GM10248 (cell line): ENCODE data around the gene MAD1L1.

Experiments
- CTCF ChIA-PET: fragments of 300-600 bp; sonication (Branson Sonifier 250); formaldehyde crosslinking; extraction: SDS; loops from one replicate; lab custom pipeline; 2021; ENCODE audit warnings: antibody characterized with exemption; lab: Yijun Ruan, JAX
- POLR2A ChIA-PET: fragments of 350-650 bp; sonication (Branson Sonifier 250); formaldehyde crosslinking; extraction: SDS; loops from one replicate; lab custom pipeline; 2020; ENCODE audit warnings: antibody characterized with exemption; lab: Yijun Ruan, JAX
- DNase-seq: peaks from one replicate; pipeline ENCODE4 v3.0.0; 2012; ENCODE audit errors: extremely low spot score
- TF ChIP-seq, protein P1 (sequence below): IDR thresholded peaks from 2 replicates; pipeline ENCODE4 v1.5.1; 2012; ENCODE audit warnings: mild to moderate bottlenecking, low read depth; ENCODE audit errors: extremely low read depth, missing control alignments, control extremely low read depth

The MAD1L1 gene

DNA sequence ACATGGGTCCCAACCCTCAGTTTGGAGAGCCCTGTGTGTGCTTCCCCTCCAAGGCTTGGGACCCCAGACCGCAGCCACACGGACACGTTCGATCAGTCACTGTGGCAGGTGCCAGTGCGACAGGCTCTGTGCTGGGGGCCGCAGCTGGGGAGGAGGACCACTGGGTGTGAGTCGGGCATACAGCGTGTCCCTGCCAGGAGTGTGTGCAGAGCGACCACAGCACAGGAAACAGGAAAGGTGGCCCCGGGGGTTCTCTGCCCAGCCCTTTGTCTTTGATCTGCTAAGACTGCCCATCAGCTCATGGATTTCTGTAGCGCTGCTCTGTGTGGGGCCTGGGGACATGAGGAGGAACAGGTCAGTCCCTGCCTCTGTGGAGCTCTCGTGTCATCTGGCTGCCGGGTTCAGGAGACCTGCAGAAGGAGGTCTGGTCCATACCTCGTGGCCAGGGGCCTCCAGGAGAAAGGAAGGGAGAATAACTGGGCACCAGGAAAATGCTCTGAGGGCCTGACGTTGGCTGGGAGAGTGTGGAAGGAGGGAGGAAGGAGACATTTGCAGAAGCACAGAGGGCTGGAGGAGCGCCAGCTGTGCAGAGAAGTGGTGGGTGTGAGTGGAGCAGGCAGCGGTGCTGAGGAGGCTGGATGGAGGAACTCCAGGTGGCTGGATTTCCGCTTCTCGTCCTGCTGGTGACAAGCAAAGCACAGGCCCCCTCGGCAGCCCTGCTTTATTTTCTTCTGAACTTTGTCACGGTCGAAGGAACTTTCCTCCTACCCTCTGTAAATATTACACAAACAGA, 13.3 kb upstream of the MAD1L1 start:
- TF ChIP-seq, protein P1, sequence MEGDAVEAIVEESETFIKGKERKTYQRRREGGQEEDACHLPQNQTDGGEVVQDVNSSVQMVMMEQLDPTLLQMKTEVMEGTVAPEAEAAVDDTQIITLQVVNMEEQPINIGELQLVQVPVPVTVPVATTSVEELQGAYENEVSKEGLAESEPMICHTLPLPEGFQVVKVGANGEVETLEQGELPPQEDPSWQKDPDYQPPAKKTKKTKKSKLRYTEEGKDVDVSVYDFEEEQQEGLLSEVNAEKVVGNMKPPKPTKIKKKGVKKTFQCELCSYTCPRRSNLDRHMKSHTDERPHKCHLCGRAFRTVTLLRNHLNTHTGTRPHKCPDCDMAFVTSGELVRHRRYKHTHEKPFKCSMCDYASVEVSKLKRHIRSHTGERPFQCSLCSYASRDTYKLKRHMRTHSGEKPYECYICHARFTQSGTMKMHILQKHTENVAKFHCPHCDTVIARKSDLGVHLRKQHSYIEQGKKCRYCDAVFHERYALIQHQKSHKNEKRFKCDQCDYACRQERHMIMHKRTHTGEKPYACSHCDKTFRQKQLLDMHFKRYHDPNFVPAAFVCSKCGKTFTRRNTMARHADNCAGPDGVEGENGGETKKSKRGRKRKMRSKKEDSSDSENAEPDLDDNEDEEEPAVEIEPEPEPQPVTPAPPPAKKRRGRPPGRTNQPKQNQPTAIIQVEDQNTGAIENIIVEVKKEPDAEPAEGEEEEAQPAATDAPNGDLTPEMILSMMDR = no peak
- CTCF ChIA-PET = interaction anchor here (0.6 to 2.9 kb wide), 4 partner anchors 9 to 193 kb away, joined by 3 to 8 read pairs (median 3); no protein-coding TSS in a partner anchor
- no peak for DNase-seq
- POLR2A ChIA-PET = no interaction called here

DNA sequence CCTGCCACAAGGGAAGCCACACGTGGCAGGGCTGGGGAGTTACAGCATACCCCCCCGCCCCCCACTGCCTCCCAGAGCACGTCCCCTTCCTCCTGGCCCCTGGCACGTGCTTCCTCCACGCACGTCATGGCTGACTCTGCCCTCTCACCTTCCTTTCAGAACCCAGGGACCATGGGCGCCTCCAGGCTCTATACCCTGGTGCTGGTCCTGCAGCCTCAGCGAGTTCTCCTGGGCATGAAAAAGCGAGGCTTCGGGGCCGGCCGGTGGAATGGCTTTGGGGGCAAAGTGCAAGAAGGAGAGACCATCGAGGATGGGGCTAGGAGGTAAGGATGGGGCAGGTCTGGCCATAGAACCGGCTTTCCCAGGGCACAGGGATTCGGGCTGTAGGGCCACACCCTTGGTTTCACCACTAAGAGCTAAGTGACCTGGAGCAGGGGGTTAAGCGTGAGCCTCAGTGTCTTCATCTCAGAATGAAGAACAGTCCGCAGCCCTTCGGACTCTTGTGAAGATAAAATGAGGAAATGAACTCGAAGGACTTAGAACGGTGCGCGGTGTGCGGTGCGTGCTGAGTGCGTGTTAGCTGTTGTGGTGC, 11.8 kb upstream of the MAD1L1 start:
- POLR2A ChIA-PET = no interaction called here
- DNase-seq = no peak
- TF ChIP-seq, protein P1 = no peak
- CTCF ChIA-PET = interaction anchor here (2.9 kb wide), 1 partner anchor 103 kb away, joined by 8 read pairs; no protein-coding TSS in a partner anchor

DNA sequence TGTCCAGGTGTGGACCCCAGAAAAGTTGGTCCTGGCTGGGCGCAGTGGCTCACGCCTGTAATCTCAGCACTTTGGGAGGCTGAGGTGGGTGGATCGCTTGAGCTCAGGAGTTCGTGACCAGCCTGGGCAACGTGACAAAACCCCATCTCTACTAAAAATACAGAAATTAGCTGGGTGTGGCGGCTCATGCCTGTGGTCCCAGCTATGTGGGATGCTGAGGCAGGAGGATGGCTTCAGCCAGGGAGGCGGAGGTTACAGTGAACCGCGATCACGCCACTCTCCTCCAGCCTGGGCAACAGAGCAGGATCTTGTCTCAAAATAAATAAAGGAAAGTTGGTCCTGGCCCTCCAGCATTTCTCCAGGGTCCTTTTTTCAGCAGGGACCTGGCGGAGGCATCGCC, 10.7 kb upstream of the MAD1L1 start:
- TF ChIP-seq, protein P1 = no peak
- CTCF ChIA-PET = no interaction called here
- DNase-seq = no peak
- POLR2A ChIA-PET = interaction anchor here (0.7 kb wide), 1 partner anchor 97 kb away, joined by 7 read pairs; no protein-coding TSS in a partner anchor

DNA sequence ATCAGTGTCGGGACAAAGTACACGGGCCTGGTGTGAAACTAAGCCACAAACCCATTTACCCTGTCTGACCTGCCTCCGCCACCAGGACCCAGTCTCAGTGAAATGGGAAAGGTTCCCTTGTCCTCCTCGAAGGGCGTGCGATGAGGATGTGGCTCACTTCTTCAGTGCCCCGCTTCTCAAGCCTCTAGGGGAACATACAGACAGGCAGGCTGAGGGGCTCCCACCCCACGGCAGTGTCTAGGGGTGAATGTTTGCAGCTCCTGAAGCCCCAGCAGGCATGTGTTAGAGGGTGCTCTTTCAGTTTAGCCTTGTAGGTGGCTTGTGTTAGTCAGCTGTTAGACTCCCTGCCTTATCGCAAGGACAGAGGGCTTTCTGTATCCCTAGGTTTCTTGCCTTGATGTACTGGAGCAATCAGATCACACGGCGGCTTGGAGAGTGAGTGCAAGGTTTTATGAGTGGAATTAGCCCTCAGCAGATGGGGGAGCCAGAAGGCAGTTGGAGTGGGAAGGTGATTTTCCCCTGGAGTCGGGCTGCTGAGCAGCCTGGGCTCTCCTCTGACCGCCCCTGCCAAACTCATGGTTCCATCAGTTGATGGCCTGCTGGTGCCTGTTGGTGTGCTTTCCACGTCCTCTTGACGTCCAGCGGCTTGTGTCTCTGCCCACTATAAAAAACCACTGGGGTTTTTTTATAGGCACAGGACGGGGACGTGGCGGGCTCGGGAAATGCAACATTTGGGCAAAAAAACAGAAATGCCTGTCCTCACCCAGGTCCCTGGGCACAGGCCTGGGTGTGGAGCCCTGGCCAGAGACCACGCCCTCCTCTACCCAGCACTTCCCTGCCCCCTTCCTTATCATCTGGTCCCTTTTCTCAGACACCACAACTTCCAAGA, 10.0 kb upstream of the MAD1L1 start:
- TF ChIP-seq, protein P1 = no peak
- POLR2A ChIA-PET = interaction anchor here (0.6 to 1.2 kb wide), 4 partner anchors 10 to 164 kb away, joined by 3 to 7 read pairs (median 3); partner anchors contain the start of gene MAD1L1
- no peak for DNase-seq
- CTCF ChIA-PET = interaction anchor here (1.0 to 1.9 kb wide), 3 partner anchors 10 to 77 kb away, joined by 3 to 6 read pairs (median 6); partner anchors contain the start of gene MAD1L1

DNA sequence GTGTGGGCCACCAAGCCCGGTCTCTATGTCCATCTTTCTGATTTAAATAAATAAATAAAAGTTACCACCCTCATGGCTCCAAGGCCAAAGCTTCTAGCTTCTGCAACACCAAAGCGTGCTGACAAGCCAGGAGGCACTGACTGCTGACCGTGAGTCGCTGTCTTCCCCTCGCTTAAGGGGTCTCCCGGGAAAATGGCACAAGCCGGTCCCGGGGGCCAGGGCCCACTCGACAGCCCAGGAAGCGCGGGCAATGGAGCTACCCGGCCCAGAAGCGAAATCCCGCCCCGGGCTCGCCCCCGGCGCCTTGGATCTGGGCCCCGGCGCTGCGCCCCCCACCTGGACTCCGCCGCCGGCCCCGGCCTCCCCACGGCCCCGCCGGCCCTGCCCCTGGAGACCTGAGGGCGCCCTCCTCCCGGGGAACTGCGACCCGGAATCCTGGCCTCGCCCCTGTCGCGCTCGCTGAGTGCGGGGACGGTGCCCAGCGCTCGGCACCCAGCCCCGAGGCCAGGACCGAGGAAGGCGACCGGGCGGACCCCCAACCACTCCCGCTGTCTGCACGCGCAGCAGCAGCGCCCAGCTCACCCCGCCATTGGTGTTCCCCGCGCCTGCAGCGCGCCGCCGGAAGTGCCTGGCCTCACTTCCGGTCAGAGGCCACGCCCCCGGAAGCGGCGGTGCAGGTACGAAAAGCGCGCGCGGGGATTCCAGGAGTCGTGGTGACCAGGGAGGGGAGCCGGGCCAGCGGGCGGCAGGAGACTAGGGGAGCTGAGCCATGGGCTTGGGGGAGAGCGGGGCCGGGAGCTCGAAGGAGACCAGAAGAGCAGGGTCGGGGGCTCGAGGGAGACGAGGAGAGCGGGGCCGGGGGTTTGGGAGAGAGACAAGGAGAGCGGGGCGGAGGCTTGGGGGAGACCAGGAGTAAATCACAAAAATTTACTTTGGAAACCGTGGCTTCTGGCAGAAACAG, 9.1 kb upstream of the MAD1L1 start, which contains the start of the genes MRM2 and NUDT1:
MRM2 (minus strand) TSS at position 626 of the 961 bp plus-strand sequence; CDS start at position 590, 36 bp downstream.
NUDT1 (plus strand) TSS at position 647 of the 961 bp plus-strand sequence. CDS start 2,349 bp downstream, outside the sequence.
- POLR2A ChIA-PET = interaction anchor here (0.6 to 1.2 kb wide), 3 partner anchors 9 to 163 kb away, joined by 3 read pairs; partner anchors contain the start of gene MAD1L1
- peak; percentile 92 for DNase-seq
- TF ChIP-seq, protein P1 = no peak
- CTCF ChIA-PET = interaction anchor here (0.9 to 1.9 kb wide), 5 partner anchors 9 to 78 kb away, joined by 3 to 6 read pairs (median 3); partner anchors contain the start of gene MAD1L1
